ENCODE data around the gene RASD2.
"Not testable (repeated sequence)": the region's sequence is repeated elsewhere in the genome, so short reads cannot be mapped to it uniquely, and the experiment has no call there.

RASD2 gene

GRCh38 chr22:35540595-35541253, at the start of gene RASD2:
TSS of gene RASD2 (plus strand) at chr22:35540831. CDS start at chr22:35546810, 5,979 bp downstream.
- no peak for DNase-seq (ENCODE audit: low read depth in 2 of 2)

GRCh38 chr22:35491061-35491907, 49.3 kb upstream of the RASD2 start:
- not testable (repeated sequence) for DNase-seq (ENCODE audit: low read depth in 2 of 2)

- DNase-seq (ENCODE audit: low read depth in 2 of 2) = no peak
Observed at GRCh38 chr22:35491908-35492380, 48.7 kb upstream of the RASD2 start.

- DNase-seq (ENCODE audit: low read depth in 2 of 2) = no peak
Observed at GRCh38 chr22:35493074-35493473, 47.6 kb upstream of the RASD2 start.

GRCh38 chr22:35495711-35496110, 44.9 kb upstream of the RASD2 start:
- DNase-seq (ENCODE audit: low read depth in 2 of 2) = not testable (repeated sequence)

- no peak for DNase-seq (ENCODE audit: low read depth in 2 of 2)
Observed at GRCh38 chr22:35496768-35497312, 43.8 kb upstream of the RASD2 start.

- DNase-seq (ENCODE audit: low read depth in 2 of 2) = no peak
Observed at GRCh38 chr22:35498026-35498800, 42.4 kb upstream of the RASD2 start.

- no peak for DNase-seq (ENCODE audit: low read depth in 2 of 2)
Observed at GRCh38 chr22:35502836-35503235, 37.8 kb upstream of the RASD2 start.

GRCh38 chr22:35505399-35506258, 35.0 kb upstream of the RASD2 start:
- DNase-seq (ENCODE audit: low read depth in 2 of 2) = no peak

GRCh38 chr22:35506259-35506570, 34.4 kb upstream of the RASD2 start:
- no peak for DNase-seq (ENCODE audit: low read depth in 2 of 2)

GRCh38 chr22:35507851-35508250, 32.8 kb upstream of the RASD2 start:
- DNase-seq (ENCODE audit: low read depth in 2 of 2) = not testable (repeated sequence)

- DNase-seq (ENCODE audit: low read depth in 2 of 2) = no peak
Observed at GRCh38 chr22:35509451-35509850, 31.2 kb upstream of the RASD2 start.

GRCh38 chr22:35509960-35510359, 30.7 kb upstream of the RASD2 start:
- no peak for DNase-seq (ENCODE audit: low read depth in 2 of 2)

- DNase-seq (ENCODE audit: low read depth in 2 of 2) = no peak
Observed at GRCh38 chr22:35510481-35510934, 30.1 kb upstream of the RASD2 start.

- no peak for DNase-seq (ENCODE audit: low read depth in 2 of 2)
Observed at GRCh38 chr22:35510951-35511350, 29.7 kb upstream of the RASD2 start.

GRCh38 chr22:35514366-35514765, 26.3 kb upstream of the RASD2 start:
- no peak for DNase-seq (ENCODE audit: low read depth in 2 of 2)

GRCh38 chr22:35515952-35516351, 24.7 kb upstream of the RASD2 start:
- DNase-seq (ENCODE audit: low read depth in 2 of 2) = not testable (repeated sequence)

GRCh38 chr22:35516723-35517122, 23.9 kb upstream of the RASD2 start:
- no peak for DNase-seq (ENCODE audit: low read depth in 2 of 2)

GRCh38 chr22:35517207-35517606, 23.4 kb upstream of the RASD2 start:
- no peak for DNase-seq (ENCODE audit: low read depth in 2 of 2)

- no peak for DNase-seq (ENCODE audit: low read depth in 2 of 2)
Observed at GRCh38 chr22:35517769-35518530, 22.7 kb upstream of the RASD2 start.
